Measurements from ENCODE around the gene DSG1. TPM values are rescaled to one million over a fixed set of nuclear protein-coding genes. Genes with fewer than 3 reads are reported as not detected.

Gene DSG1
- total and polyA plus RNA-seq, 2 of the 8 experiments (the other 6 are each of a cell fraction or from before 2014, with no cell fraction given): 0.06 TPM; not detected in 1

DNA sequence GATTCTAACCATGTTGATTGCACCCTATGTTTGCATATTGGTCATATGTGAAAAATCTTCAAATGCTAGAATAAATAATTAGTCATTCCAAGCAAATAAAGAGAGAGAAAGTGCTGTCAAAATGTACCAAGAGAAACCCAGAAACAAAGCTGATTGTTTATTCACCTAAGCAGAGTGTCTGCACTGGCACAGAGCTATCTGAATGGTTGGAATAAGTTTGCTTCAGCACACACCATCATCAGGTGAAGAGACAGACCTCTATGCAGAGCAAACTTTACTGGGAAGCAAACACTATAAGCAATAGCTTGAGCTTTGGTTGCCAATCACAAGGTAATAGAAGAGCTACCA, 84.0 kb downstream of the DSG1 start:
- DNase-seq (ENCODE audit: low read depth in 1 of 2, low spot score in 2 of 2) (no peak), FAIRE-seq (no peak)
- H4K8ac ChIP-seq (ENCODE audit: extremely low read depth, insufficient read depth, low read length): no peak overlapping the region
- no peak overlapping the region for H3K18ac ChIP-seq (ENCODE audit: extremely low read depth, low read length)
- no peak overlapping the region for H4K91ac ChIP-seq (replicated peaks; ENCODE audit: insufficient read length, low read length)
- H3K36me3 ChIP-seq (ENCODE audit: control insufficient read depth in 2 of 4, insufficient read depth in 4 of 4, low read length in 3 of 4): no peaks in the 10 kb centered on the region
- POLR2A ChIA-PET (ENCODE audit: partially characterized antibody): no interaction called here
- no peak overlapping the region for H3K4me3 ChIP-seq (ENCODE audit: extremely low read depth in 1 of 4, insufficient read depth in 2 of 4, low read depth in 3 of 4, low read length in 4 of 4)
- CTCF ChIA-PET (ENCODE audit: partially characterized antibody): interaction anchor here (1.9 kb wide), 1 partner anchor 22 kb away, joined by 5 read pairs; no protein-coding TSS in a partner anchor
- H2BK12ac ChIP-seq (ENCODE audit: low read depth, low read length): no peak overlapping the region
- H3K23me2 ChIP-seq (ENCODE audit: low read depth, low read length): no peaks in the 10 kb centered on the region
- no peaks in the 10 kb centered on the region for H3K27me3 ChIP-seq (replicated peaks in 1 of 4; ENCODE audit: control insufficient read depth in 3 of 4, extremely low read depth in 1 of 4, insufficient read depth in 3 of 4, low read length in 3 of 4)
- no peak overlapping the region for H3K27ac ChIP-seq (ENCODE audit: low read depth, low read length)
- no peaks in the 10 kb centered on the region for H4K20me1 ChIP-seq (replicated peaks in 1 of 2; ENCODE audit: control insufficient read depth in 1 of 2, insufficient read depth in 2 of 2, low read length in 2 of 2)
- H2BK5ac ChIP-seq (ENCODE audit: low read depth, low read length): no peak overlapping the region
- no peak overlapping the region for H2BK20ac ChIP-seq (ENCODE audit: low read length)
- no peak overlapping the region for H2BK120ac ChIP-seq (replicated peaks; ENCODE audit: low read depth, low read length)
- H3K56ac ChIP-seq (replicated peaks; ENCODE audit: insufficient read length, low read depth, low read length): no peak overlapping the region
- no peak overlapping the region for H3K4ac ChIP-seq (replicated peaks; ENCODE audit: insufficient read length, low read depth, low read length)
- H2AK5ac ChIP-seq (ENCODE audit: low read depth, low read length): no peak overlapping the region
- H3K9ac ChIP-seq (replicated peaks in 1 of 4; ENCODE audit: extremely low read depth in 1 of 4, low read depth in 3 of 4, low read length in 3 of 4): no peak overlapping the region
- H2AFZ ChIP-seq (ENCODE audit: low read length): no peak overlapping the region; the same call in 1 of the 2 replicates
- no peak overlapping the region for H2BK15ac ChIP-seq (ENCODE audit: low read length)
- no peak overlapping the region for H3K14ac ChIP-seq (ENCODE audit: insufficient read length)
- H3K4me2 ChIP-seq (ENCODE audit: insufficient read depth in 1 of 2, low read depth in 2 of 2, low read length in 2 of 2): no peak overlapping the region
- no peaks in the 10 kb centered on the region for H3K4me1 ChIP-seq (replicated peaks in 1 of 4; ENCODE audit: control insufficient read depth in 3 of 4, insufficient read depth in 4 of 4, low read length in 3 of 4)
- no peaks in the 10 kb centered on the region for H3K79me1 ChIP-seq (ENCODE audit: low read depth, low read length)
- H3K9me3 ChIP-seq (ENCODE audit: insufficient read depth in 2 of 2, low read depth in 1 of 2, low read length in 1 of 2): no peaks in the 10 kb centered on the region
- no peak overlapping the region for H4K5ac ChIP-seq (ENCODE audit: insufficient read length, low read depth, low read length)
- no peaks in the 10 kb centered on the region for H3K79me2 ChIP-seq (ENCODE audit: control insufficient read depth in 1 of 2, insufficient read depth in 2 of 2, low read length in 2 of 2)
- H3K23ac ChIP-seq (ENCODE audit: insufficient read length): no peak overlapping the region
- no peak for TF ChIP-seq HDAC2 (IDR thresholded peaks at IDR 0.05; ENCODE audit: borderline replicate concordance in 1 of 2, low read depth in 2 of 2, low read length in 2 of 2)
- TF ChIP-seq TCF12 (IDR thresholded peaks at IDR 0.05; ENCODE audit: low read depth, low read length): no peak
- TF ChIP-seq SP4 (IDR thresholded peaks at IDR 0.05; ENCODE audit: low read length): no peak
- no peak for TF ChIP-seq NRF1 (IDR thresholded peaks at IDR 0.05; ENCODE audit: low read depth, low read length)
- TF ChIP-seq CBX5 (IDR thresholded peaks at IDR 0.05; ENCODE audit: low read depth, low read length): no peak
